ENCODE measurements around the gene MTUS2.

MTUS2 gene

GRCh38 chr13:28872427-28873176 is 52.5 kb downstream of the MTUS2 start:
- H3K36me3 ChIP-seq (ENCODE audit: insufficient read depth, insufficient read length, low read length), result no peaks in the 10 kb centered on the region
- no peak overlapping the region for H3K9ac ChIP-seq (ENCODE audit: insufficient read length, low read depth)
- H3K27me3 ChIP-seq (ENCODE audit: insufficient read depth, insufficient read length), result no peaks in the 10 kb centered on the region
- DNase-seq (ENCODE audit: low read depth, low spot score), result no peak
- no peak overlapping the region for H3K4me3 ChIP-seq (ENCODE audit: insufficient read length, low read depth)
- TF ChIP-seq ZNF274 (IDR thresholded peaks at IDR 0.05; ENCODE audit: low read depth, low read length) (no peak), YY1 (IDR thresholded peaks at IDR 0.05; ENCODE audit: insufficient read depth, insufficient read length) (no peak), SUZ12 (IDR thresholded peaks at IDR 0.05; ENCODE audit: extremely low read depth, insufficient read depth, insufficient read length) (no peak)
- no peaks in the 10 kb centered on the region for H3K4me1 ChIP-seq (ENCODE audit: insufficient read depth, insufficient read length)
- peaks cover 14% of the 10 kb centered on the region; the same call in 1 of the 2 replicates for H3K9me3 ChIP-seq (ENCODE audit: insufficient read depth, low read length)

- H3K36me3 ChIP-seq (ENCODE audit: insufficient read depth, insufficient read length, low read length), result no peaks in the 10 kb centered on the region
- TF ChIP-seq YY1 (IDR thresholded peaks at IDR 0.05; ENCODE audit: insufficient read depth, insufficient read length) (no peak), ZNF274 (IDR thresholded peaks at IDR 0.05; ENCODE audit: low read depth, low read length) (no peak), SUZ12 (IDR thresholded peaks at IDR 0.05; ENCODE audit: extremely low read depth, insufficient read depth, insufficient read length) (no peak)
- peaks cover 14% of the 10 kb centered on the region; the same call in 1 of the 2 replicates for H3K9me3 ChIP-seq (ENCODE audit: insufficient read depth, low read length)
- no peak for DNase-seq (ENCODE audit: low read depth, low spot score)
- no peak overlapping the region for H3K9ac ChIP-seq (ENCODE audit: insufficient read length, low read depth)
- H3K4me1 ChIP-seq (ENCODE audit: insufficient read depth, insufficient read length), result no peaks in the 10 kb centered on the region
- H3K27me3 ChIP-seq (ENCODE audit: insufficient read depth, insufficient read length), result no peaks in the 10 kb centered on the region
- H3K4me3 ChIP-seq (ENCODE audit: insufficient read length, low read depth), result no peak overlapping the region
Measured at GRCh38 chr13:28875846-28876615, 55.9 kb downstream of the MTUS2 start.

- no peaks in the 10 kb centered on the region for H3K27me3 ChIP-seq (ENCODE audit: insufficient read depth, insufficient read length)
- no peak for DNase-seq (ENCODE audit: low read depth, low spot score)
- H3K36me3 ChIP-seq (ENCODE audit: insufficient read depth, insufficient read length, low read length), result no peaks in the 10 kb centered on the region
- no peak overlapping the region for H3K4me3 ChIP-seq (ENCODE audit: insufficient read length, low read depth)
- no peak overlapping the region for H3K9ac ChIP-seq (ENCODE audit: insufficient read length, low read depth)
- no peak for TF ChIP-seq SUZ12 (IDR thresholded peaks at IDR 0.05; ENCODE audit: extremely low read depth, insufficient read depth, insufficient read length)
- no peak for TF ChIP-seq YY1 (IDR thresholded peaks at IDR 0.05; ENCODE audit: insufficient read depth, insufficient read length)
- no peak for TF ChIP-seq ZNF274 (IDR thresholded peaks at IDR 0.05; ENCODE audit: low read depth, low read length)
- H3K4me1 ChIP-seq (ENCODE audit: insufficient read depth, insufficient read length), result no peaks in the 10 kb centered on the region
- peaks cover 4% of the 10 kb centered on the region; the same call in 1 of the 2 replicates for H3K9me3 ChIP-seq (ENCODE audit: insufficient read depth, low read length)
Measured at GRCh38 chr13:28877408-28877807, 57.3 kb downstream of the MTUS2 start.

GRCh38 chr13:28885181-28885580 is 65.0 kb downstream of the MTUS2 start:
- H3K27me3 ChIP-seq (ENCODE audit: insufficient read depth, insufficient read length), result no peaks in the 10 kb centered on the region

GRCh38 chr13:28889086-28889732 is 69.1 kb downstream of the MTUS2 start:
- DNase-seq (ENCODE audit: low read depth, low spot score), result no peak
- no peaks in the 10 kb centered on the region for H3K27me3 ChIP-seq (ENCODE audit: insufficient read depth, insufficient read length)
- no peak overlapping the region for H3K9ac ChIP-seq (ENCODE audit: insufficient read length, low read depth)
- no peaks in the 10 kb centered on the region for H3K9me3 ChIP-seq (ENCODE audit: insufficient read depth, low read length)
- TF ChIP-seq SUZ12 (IDR thresholded peaks at IDR 0.05; ENCODE audit: extremely low read depth, insufficient read depth, insufficient read length), result no peak
- TF ChIP-seq YY1 (IDR thresholded peaks at IDR 0.05; ENCODE audit: insufficient read depth, insufficient read length), result no peak
- no peak for TF ChIP-seq ZNF274 (IDR thresholded peaks at IDR 0.05; ENCODE audit: low read depth, low read length)
- H3K4me1 ChIP-seq (ENCODE audit: insufficient read depth, insufficient read length), result no peaks in the 10 kb centered on the region
- H3K4me3 ChIP-seq (ENCODE audit: insufficient read length, low read depth), result no peak overlapping the region
- no peaks in the 10 kb centered on the region for H3K36me3 ChIP-seq (ENCODE audit: insufficient read depth, insufficient read length, low read length)

More at GRCh38 chr13:28885181-28885580, 65.0 kb downstream of the MTUS2 start:
- Histone ChIP-seq H3K9me3 (ENCODE audit: insufficient read depth, low read length) (no peaks in the 10 kb centered on the region), H3K4me1 (ENCODE audit: insufficient read depth, insufficient read length) (no peaks in the 10 kb centered on the region), H3K9ac (ENCODE audit: insufficient read length, low read depth) (no peak overlapping the region), H3K4me3 (ENCODE audit: insufficient read length, low read depth) (no peak overlapping the region), H3K36me3 (ENCODE audit: insufficient read depth, insufficient read length, low read length) (no peaks in the 10 kb centered on the region)
- TF ChIP-seq SUZ12 (IDR thresholded peaks at IDR 0.05; ENCODE audit: extremely low read depth, insufficient read depth, insufficient read length), result no peak
- TF ChIP-seq YY1 (IDR thresholded peaks at IDR 0.05; ENCODE audit: insufficient read depth, insufficient read length), result no peak
- no peak for TF ChIP-seq ZNF274 (IDR thresholded peaks at IDR 0.05; ENCODE audit: low read depth, low read length)
- DNase-seq (ENCODE audit: low read depth, low spot score), result no peak

- H3K9me3 ChIP-seq (ENCODE audit: insufficient read depth, low read length), result no peaks in the 10 kb centered on the region
- H3K4me3 ChIP-seq (ENCODE audit: insufficient read length, low read depth), result no peak overlapping the region
- no peak for TF ChIP-seq YY1 (IDR thresholded peaks at IDR 0.05; ENCODE audit: insufficient read depth, insufficient read length)
- TF ChIP-seq SUZ12 (IDR thresholded peaks at IDR 0.05; ENCODE audit: extremely low read depth, insufficient read depth, insufficient read length), result no peak
- no peak for TF ChIP-seq ZNF274 (IDR thresholded peaks at IDR 0.05; ENCODE audit: low read depth, low read length)
- H3K27me3 ChIP-seq (ENCODE audit: insufficient read depth, insufficient read length), result no peaks in the 10 kb centered on the region
- no peak for DNase-seq (ENCODE audit: low read depth, low spot score)
- H3K9ac ChIP-seq (ENCODE audit: insufficient read length, low read depth), result no peak overlapping the region
- no peaks in the 10 kb centered on the region for H3K36me3 ChIP-seq (ENCODE audit: insufficient read depth, insufficient read length, low read length)
- no peaks in the 10 kb centered on the region for H3K4me1 ChIP-seq (ENCODE audit: insufficient read depth, insufficient read length)
Measured at GRCh38 chr13:28890712-28891111, 70.6 kb downstream of the MTUS2 start.
